Naive B cell (primary cell): ENCODE data around the gene CENPU. TPM values are rescaled to one million over a fixed set of nuclear protein-coding genes. Genes with fewer than 3 reads are reported as not detected.
"Not testable (repeated sequence)": the region's sequence is repeated elsewhere in the genome, so short reads cannot be mapped to it uniquely, and the experiment has no call there.

Experiments used
- ATAC-seq, 2 donors: fragments of 150-1000 bp; cut with Tn5 transposase; 2 replicates each; pipeline ENCODE4 v1.10.0; 2021; ENCODE audit warnings: low read depth in 2 of 2, mild to moderate bottlenecking in 2 of 2, moderate library complexity in 2 of 2
- DNase-seq: peaks from one replicate; pipeline ENCODE4 v3.0.0; 2022
- H3K27ac Mint-ChIP-seq, 6 donors: one replicate each; pipeline ENCODE4 v1.8.0; 2020 to 2022; ENCODE audit warnings: mild to moderate bottlenecking in 6 of 6, mixed read lengths in 6 of 6, moderate library complexity in 5 of 6, inconsistent platforms in 2 of 6
- H3K27me3 Mint-ChIP-seq, 3 donors: one replicate each; pipeline ENCODE4 v1.8.0; 2021 to 2022; ENCODE audit warnings: mixed read lengths in 3 of 3, mild to moderate bottlenecking in 1 of 3
- H3K36me3 Mint-ChIP-seq, 2 donors: one replicate each; pipeline ENCODE4 v1.8.0; 2020 to 2022; ENCODE audit warnings: mixed read lengths in 2 of 2, inconsistent platforms in 1 of 2, mild to moderate bottlenecking in 1 of 2
- H3K4me1 Mint-ChIP-seq, 3 donors: one replicate each; pipeline ENCODE4 v1.8.0; 2020 to 2022; ENCODE audit warnings: mixed read lengths in 3 of 3, inconsistent platforms in 1 of 3, mild to moderate bottlenecking in 1 of 3, moderate library complexity in 1 of 3
- H3K4me3 Mint-ChIP-seq, 8 donors: one replicate each; pipeline ENCODE4 v1.8.0; 2020 to 2022; ENCODE audit warnings: mild to moderate bottlenecking in 8 of 8, mixed read lengths in 8 of 8, moderate library complexity in 8 of 8, inconsistent platforms in 2 of 8
- H3K9me3 Mint-ChIP-seq, 7 donors: one replicate each; pipeline ENCODE4 v1.8.0; 2020 to 2022; ENCODE audit warnings: mixed read lengths in 7 of 7, mild to moderate bottlenecking in 5 of 7, inconsistent platforms in 2 of 7, moderate library complexity in 1 of 7
- polyA plus RNA-seq, 6 donors: library from polyadenylated mRNA; unstranded; fragments of 300-500 nt; fragmentation: Illumina TruSeq; gene quantifications; one replicate each; pipeline ENCODE4 v1.2.3, GENCODE V29; 2021; ENCODE audit warnings: low read depth in 6 of 6

Gene CENPU, protein sequence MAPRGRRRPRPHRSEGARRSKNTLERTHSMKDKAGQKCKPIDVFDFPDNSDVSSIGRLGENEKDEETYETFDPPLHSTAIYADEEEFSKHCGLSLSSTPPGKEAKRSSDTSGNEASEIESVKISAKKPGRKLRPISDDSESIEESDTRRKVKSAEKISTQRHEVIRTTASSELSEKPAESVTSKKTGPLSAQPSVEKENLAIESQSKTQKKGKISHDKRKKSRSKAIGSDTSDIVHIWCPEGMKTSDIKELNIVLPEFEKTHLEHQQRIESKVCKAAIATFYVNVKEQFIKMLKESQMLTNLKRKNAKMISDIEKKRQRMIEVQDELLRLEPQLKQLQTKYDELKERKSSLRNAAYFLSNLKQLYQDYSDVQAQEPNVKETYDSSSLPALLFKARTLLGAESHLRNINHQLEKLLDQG
- 1 to 10 TPM in 4 of 6 donors, under 1 TPM in 2; 0.27 to 4.9 (median 2.3) TPM for polyA plus RNA-seq

- peak within 1 kb of the TSS; percentile 91 to 96 (median 94) for H3K4me3 Mint-ChIP-seq
- peak; percentile 94 for DNase-seq
- H3K27me3 Mint-ChIP-seq = no peaks in the 10 kb centered on the region
- H3K9me3 Mint-ChIP-seq = no peaks in the 10 kb centered on the region
- peak; percentile 90 to 92 for ATAC-seq
- H3K4me1 Mint-ChIP-seq = peaks cover 3 to 18% (median 16%) of the 10 kb centered on the region in 3 donors
- H3K36me3 Mint-ChIP-seq = no peaks in the 10 kb centered on the region
- peak within 1 kb of the TSS; percentile 72 to 97 (median 86) for H3K27ac Mint-ChIP-seq
Observed at GRCh38 chr4:184733654-184734524, at the start of gene CENPU. TSS of gene CENPU (minus strand) at chr4:184734096. CDS start at chr4:184734062, 34 bp downstream.

DNA sequence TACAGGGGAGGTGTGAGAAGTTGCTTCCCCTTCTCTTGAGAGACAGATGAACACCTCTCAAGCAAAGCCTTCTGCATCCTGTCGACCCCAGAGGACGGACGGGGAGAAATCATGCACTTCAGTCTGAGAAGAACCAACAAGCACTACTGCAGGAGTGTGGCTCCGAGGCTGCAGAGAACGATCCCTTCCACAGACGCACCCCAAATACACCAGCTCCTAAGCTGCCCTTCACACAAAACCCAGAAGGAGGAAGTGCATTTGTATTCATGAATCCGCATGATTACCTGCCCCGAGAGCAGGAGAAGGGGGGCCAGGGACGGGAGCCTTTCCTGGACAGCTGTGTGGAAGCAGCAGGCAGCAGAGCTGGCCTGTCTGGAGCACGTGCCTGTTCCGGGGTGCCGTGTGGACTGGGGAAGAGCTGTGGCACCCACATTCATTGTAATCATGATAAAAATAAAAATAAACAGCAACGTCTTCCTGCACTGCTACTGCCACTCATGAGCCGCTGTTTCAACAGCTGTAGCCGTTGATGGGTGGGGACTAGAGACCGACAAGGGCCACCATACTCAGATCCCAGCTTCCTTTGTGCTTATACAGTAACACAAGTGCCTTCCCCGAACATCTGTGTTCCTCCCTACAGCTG lies 49.0 kb upstream of the CENPU start:
- Mint-ChIP-seq H3K4me1 (peaks cover 15 to 26% (median 25%) of the 10 kb centered on the region in 3 donors), H3K9me3 (no peaks in the 10 kb centered on the region), H3K27ac (peak overlapping the region; percentile 37 to 91 (median 82)), H3K4me3 (peak overlapping the region; percentile 63 to 95 (median 88)), H3K36me3 (peaks cover 6 to 16% of the 10 kb centered on the region in 2 donors), H3K27me3 (no peaks in the 10 kb centered on the region)
- DNase-seq (peak; percentile 37), ATAC-seq (peak; percentile 81 to 84)

DNA sequence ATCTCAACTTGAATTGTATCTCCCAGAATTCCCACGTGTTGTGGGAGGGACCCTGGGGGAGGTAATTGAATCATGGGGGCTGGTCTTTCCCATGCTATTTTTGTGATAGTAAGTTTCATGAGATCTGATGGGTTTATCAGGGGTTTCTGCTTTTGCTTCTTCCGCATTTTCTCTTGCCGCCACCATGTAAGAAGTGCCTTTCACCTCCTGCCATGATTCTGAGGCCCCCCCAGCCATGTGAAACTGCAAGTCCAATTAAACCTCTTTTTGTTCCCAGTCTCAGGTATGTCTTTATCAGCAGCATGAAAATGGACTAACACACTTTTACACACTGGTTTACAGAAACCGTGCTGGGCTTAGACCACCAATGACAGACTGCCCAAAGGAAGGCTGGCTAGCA lies 45.3 kb upstream of the CENPU start:
- not testable (repeated sequence) for H3K27ac Mint-ChIP-seq, H3K27me3 Mint-ChIP-seq, H3K9me3 Mint-ChIP-seq, H3K36me3 Mint-ChIP-seq, ATAC-seq, H3K4me3 Mint-ChIP-seq, DNase-seq
- peaks cover 12 to 26% (median 25%) of the 10 kb centered on the region in 3 donors for H3K4me1 Mint-ChIP-seq

DNA sequence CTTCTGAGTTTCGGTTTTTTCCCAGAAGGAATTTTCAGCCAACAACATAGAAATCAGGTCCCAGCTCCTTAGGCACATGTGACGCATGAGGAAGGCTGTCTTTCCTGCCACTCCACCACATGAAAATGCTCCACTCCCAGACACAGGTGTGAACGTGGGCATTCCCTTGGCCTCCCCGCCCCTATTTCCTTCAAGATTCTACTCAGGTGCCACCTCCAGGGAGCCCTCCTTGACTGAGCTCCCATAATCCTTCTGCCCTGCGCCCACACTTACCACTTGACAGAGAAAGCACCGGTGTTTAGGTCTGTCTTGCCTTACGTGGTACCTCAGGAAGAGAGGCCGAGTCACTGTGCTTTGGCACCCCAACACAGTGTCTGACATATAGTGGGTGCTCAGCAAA lies 44.4 kb upstream of the CENPU start:
- no peak for DNase-seq
- H3K36me3 Mint-ChIP-seq = peaks cover 6 to 7% of the 10 kb centered on the region in 2 donors
- ATAC-seq = no peak
- no peaks in the 10 kb centered on the region for H3K9me3 Mint-ChIP-seq
- peaks cover 12 to 20% (median 18%) of the 10 kb centered on the region in 3 donors for H3K4me1 Mint-ChIP-seq
- H3K27ac Mint-ChIP-seq = peak overlapping the region in 1 of 6 donors; percentile 32
- H3K27me3 Mint-ChIP-seq = no peaks in the 10 kb centered on the region
- no peak overlapping the region for H3K4me3 Mint-ChIP-seq

DNA sequence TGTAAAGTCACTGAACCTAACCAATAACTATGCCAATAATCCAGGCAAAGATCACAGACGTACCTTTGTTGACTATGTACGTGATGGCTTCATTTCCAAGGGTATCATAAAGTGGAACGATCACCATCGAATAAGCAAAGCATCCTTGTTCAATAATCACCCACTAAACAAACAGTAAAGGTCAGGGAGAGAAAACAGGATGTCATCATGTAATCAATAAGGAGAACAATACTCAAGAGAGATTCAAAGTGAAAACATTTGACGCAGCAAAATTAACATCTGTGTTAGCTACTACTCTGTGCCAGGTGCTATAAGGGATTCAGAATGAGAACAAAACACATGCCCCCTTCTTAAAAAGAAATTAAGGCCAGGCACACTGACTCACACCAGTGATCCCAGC lies 42.9 kb upstream of the CENPU start:
- Mint-ChIP-seq H3K27ac (peak overlapping the region in 2 of 6 donors; percentile 45 to 51), H3K36me3 (peaks cover 6 to 7% of the 10 kb centered on the region in 2 donors), H3K4me1 (peaks cover 0 to 5% (median 4%) of the 10 kb centered on the region in 3 donors), H3K4me3 (no peak overlapping the region), H3K27me3 (no peaks in the 10 kb centered on the region), H3K9me3 (no peaks in the 10 kb centered on the region)
- DNase-seq (no peak), ATAC-seq (no peak)

DNA sequence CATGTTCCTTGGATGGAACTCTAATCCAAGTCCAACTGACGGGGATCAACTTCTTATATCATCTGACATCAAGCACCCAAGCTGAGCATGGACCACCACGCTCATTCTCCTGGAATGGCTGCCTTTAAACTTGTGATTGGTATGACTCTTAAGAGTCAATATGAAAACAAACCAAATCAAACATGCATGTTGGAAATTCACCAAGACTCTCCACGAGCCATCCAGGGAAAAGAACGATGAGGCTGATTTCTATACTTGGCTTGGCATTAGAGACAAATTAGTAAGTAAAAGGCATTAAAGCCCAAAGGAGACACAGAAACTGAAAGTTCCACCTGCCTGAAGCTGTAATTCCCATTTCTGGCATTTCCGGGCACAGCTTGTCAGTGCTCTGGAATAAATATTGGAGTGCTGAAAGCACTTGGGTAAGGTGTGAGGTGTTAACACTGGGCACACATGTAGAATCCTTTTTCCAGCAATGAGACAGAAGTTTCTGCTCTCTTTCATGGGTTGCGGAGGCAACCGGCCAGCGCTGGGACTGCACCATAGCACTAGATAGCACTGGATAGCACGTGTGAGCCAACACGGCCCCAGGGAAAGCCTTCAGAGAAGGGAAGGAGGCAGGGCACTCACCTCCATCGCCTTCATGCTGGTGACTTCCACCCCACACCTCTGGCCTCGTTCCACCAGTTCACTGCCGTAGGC lies 42.1 kb upstream of the CENPU start:
- Mint-ChIP-seq H3K9me3 (no peaks in the 10 kb centered on the region), H3K27me3 (no peaks in the 10 kb centered on the region), H3K36me3 (peaks cover 6 to 7% of the 10 kb centered on the region in 2 donors), H3K4me1 (no peaks in the 10 kb centered on the region), H3K27ac (no peak overlapping the region), H3K4me3 (no peak overlapping the region)
- no peak for ATAC-seq
- no peak for DNase-seq

DNA sequence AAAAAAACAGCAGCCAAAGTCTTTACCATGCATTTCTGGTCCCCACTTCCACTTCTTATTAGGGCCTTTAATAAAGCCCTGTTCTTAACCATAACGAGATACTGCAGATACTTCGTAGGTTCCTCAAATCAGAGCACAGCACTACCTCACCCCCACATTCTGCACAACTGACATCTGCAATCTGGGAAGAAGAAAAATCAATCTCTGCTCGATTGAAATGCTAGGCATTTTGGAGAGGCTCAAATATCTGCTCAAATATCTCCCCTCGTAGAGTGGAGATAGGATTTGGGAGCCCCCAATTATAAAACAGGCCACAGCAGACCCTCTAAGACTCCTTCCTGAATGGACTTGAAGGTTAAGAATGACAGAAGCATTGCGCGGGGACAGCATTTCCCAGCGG lies 40.3 kb upstream of the CENPU start:
- ATAC-seq = no peak
- Mint-ChIP-seq H3K4me3 (no peak overlapping the region), H3K9me3 (no peaks in the 10 kb centered on the region), H3K4me1 (no peaks in the 10 kb centered on the region), H3K36me3 (peaks cover 2 to 3% of the 10 kb centered on the region in 2 donors), H3K27me3 (no peaks in the 10 kb centered on the region), H3K27ac (no peak overlapping the region)
- DNase-seq = no peak

DNA sequence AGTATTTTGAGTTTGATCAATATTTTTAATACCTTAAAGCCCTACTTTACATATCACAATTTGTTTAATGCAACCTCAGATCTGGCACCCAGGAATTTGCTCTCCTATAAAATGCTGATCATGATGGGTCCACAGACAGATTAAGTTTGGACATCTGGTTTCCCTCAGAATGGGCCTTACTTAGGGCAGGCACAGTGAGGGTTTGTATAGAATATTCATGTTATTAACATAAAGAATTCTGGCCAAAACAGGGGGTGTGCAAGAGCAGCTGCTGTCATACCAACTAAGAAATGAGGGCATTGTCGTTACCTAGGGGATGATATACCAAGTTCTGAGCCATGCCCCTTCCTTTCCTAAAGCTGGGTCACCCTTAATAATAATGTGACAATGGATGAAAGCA lies 37.5 kb upstream of the CENPU start:
- DNase-seq (no peak), ATAC-seq (no peak)
- Mint-ChIP-seq H3K27me3 (no peaks in the 10 kb centered on the region), H3K27ac (peak overlapping the region in 1 of 6 donors; percentile 19), H3K4me1 (no peaks in the 10 kb centered on the region), H3K4me3 (no peak overlapping the region), H3K9me3 (no peaks in the 10 kb centered on the region), H3K36me3 (peaks cover 10 to 12% of the 10 kb centered on the region in 2 donors)

GRCh38 chr4:184769141-184769765 lies 35.4 kb upstream of the CENPU start:
- Mint-ChIP-seq H3K4me3 (no peak overlapping the region), H3K9me3 (no peaks in the 10 kb centered on the region), H3K27ac (no peak overlapping the region), H3K4me1 (no peaks in the 10 kb centered on the region), H3K27me3 (no peaks in the 10 kb centered on the region), H3K36me3 (peaks cover 18 to 20% of the 10 kb centered on the region in 2 donors)
- no peak for DNase-seq
- ATAC-seq = no peak

- Mint-ChIP-seq H3K4me1 (no peaks in the 10 kb centered on the region), H3K9me3 (peaks cover 0 to 1% (median 0%) of the 10 kb centered on the region in 7 donors), H3K27ac (no peak overlapping the region), H3K36me3 (peaks cover 18 to 24% of the 10 kb centered on the region in 2 donors), H3K4me3 (peak overlapping the region in 1 of 8 donors; percentile 30), H3K27me3 (no peaks in the 10 kb centered on the region)
- ATAC-seq (no peak), DNase-seq (no peak)
Observed at GRCh38 chr4:184768296-184768695, 34.4 kb upstream of the CENPU start.

DNA sequence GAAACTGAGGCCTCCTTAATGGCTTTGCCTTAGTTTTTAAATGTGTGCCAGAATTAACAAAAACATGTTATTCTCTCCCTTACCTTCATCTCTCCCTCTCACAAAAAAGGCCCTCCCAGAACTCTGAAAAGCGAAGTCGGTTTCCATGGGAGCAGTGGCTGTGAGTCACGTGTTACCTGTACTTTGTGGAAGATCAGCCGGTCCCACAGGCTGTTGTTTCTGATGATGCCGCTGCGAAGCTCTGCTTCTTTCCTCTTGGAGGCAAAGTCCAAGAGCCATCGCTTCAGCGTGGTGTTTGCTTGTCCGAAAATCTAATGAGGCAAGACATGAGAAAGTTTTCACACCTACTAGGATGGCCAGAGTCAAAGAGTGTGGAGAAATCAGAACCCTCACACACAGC lies 32.5 kb upstream of the CENPU start:
- ATAC-seq (no peak), DNase-seq (no peak)
- Mint-ChIP-seq H3K9me3 (peaks cover 0 to 1% (median 0%) of the 10 kb centered on the region in 7 donors), H3K4me1 (peaks cover 0 to 12% (median 3%) of the 10 kb centered on the region in 3 donors), H3K27me3 (no peaks in the 10 kb centered on the region), H3K4me3 (no peak overlapping the region), H3K27ac (no peak overlapping the region), H3K36me3 (peaks cover 18 to 37% of the 10 kb centered on the region in 2 donors)
